Transverse colon (tissue), 4 donors: Measurements from ENCODE around the gene LIN37.

ENCODE experiments used
- EP300 ChIP-seq: sonication (generic); formaldehyde crosslinking; IDR thresholded peaks from one replicate; pipeline ENCODE4 v1.6.1; 2017; ENCODE audit warnings: antibody characterized with exemption, low read depth
- POLR2A ChIP-seq: fragments of 450-650 bp; IDR thresholded peaks from one replicate; pipeline ENCODE4 v1.6.1; 2016; ENCODE audit warnings: antibody characterized with exemption, mild to moderate bottlenecking, moderate library complexity
- POLR2AphosphoS5 ChIP-seq, 3 donors: sonication (generic); formaldehyde crosslinking; IDR thresholded peaks; one replicate each; pipeline ENCODE4 v1.6.1; 2016; ENCODE audit warnings: antibody characterized with exemption in 3 of 3
- TF ChIP-seq, protein P1 (sequence below), 5 experiments: fragments of 200-600 bp in 3 of 5; fragments of 450-650 bp in 2 of 5; sonication (generic) in 3 of 5; IDR thresholded peaks; 1 replicate in 2 of 5; 2 replicates in 3 of 5; pipeline ENCODE4 v1.5.1; 2016 to 2017; ENCODE audit warnings: antibody characterized with exemption in 5 of 5, inconsistent platforms in 3 of 5, mild to moderate bottlenecking in 2 of 5, moderate library complexity in 1 of 5

DNA sequence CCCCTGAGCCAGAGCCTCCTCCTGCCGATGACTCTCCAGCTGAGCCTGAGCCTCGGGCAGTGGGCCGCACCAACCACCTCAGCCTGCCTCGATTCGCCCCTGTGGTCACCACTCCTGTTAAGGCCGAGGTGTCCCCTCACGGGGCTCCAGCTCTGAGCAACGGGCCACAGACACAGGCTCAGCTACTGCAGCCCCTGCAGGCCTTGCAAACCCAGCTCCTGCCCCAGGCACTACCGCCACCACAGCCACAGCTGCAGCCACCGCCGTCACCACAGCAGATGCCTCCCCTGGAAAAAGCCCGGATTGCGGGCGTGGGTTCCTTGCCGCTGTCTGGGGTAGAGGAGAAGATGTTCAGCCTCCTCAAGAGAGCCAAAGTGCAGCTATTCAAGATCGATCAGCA lies 27.0 kb upstream of the LIN37 start:
- TF ChIP-seq, protein P1, sequence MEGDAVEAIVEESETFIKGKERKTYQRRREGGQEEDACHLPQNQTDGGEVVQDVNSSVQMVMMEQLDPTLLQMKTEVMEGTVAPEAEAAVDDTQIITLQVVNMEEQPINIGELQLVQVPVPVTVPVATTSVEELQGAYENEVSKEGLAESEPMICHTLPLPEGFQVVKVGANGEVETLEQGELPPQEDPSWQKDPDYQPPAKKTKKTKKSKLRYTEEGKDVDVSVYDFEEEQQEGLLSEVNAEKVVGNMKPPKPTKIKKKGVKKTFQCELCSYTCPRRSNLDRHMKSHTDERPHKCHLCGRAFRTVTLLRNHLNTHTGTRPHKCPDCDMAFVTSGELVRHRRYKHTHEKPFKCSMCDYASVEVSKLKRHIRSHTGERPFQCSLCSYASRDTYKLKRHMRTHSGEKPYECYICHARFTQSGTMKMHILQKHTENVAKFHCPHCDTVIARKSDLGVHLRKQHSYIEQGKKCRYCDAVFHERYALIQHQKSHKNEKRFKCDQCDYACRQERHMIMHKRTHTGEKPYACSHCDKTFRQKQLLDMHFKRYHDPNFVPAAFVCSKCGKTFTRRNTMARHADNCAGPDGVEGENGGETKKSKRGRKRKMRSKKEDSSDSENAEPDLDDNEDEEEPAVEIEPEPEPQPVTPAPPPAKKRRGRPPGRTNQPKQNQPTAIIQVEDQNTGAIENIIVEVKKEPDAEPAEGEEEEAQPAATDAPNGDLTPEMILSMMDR (IDR thresholded peaks at IDR 0.05) = no peak
- TF ChIP-seq POLR2A = no peak
- TF ChIP-seq POLR2AphosphoS5 (IDR thresholded peaks at IDR 0.05) = no peak
- no peak for TF ChIP-seq EP300
